Activated gamma-delta T cell treated with Interleukin-2 at 50 U/mL for 16 hours (primary cell): ENCODE measurements around the gene NSFL1C.

Source experiments
- DNase-seq: peaks from one replicate; pipeline ENCODE4 v3.0.0-alpha.2; 2020

The NSFL1C gene

GRCh38 chr20:1484438-1485116 is 17.9 kb upstream of the NSFL1C start:
- no peak for DNase-seq

- DNase-seq, result no peak
Observed at GRCh38 chr20:1479831-1480595, 13.4 kb upstream of the NSFL1C start.

- no peak for DNase-seq
Observed at GRCh38 chr20:1478566-1478965, 11.9 kb upstream of the NSFL1C start.

DNA sequence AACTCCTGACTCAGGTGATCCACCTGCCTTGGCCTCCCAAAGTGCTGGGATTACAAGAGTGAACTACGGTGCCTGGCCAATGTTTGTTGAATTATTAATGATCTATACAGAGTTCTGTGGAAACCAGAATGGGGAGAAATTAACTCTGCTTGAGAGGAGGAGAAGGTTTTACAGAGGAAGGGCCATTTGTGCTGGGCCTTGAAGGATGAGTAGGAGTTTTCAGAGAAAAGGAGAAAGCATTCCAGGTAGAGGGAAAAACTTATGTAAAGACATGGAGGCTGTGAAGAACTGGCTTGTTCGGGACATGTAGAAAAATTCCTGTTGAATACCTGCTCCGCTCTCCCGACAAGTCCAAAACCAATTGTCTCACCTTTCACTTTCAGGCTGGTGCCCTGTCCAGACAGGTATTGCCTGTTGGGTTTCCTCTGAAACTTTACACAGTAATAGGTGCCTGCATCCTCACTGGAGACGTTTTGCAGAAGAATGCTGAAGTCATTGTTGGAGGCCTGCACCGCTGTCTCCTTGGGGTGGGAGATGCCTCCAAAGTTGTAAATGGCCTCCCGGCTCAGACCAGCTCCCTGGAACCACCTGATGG is 11.3 kb upstream of the NSFL1C start:
- DNase-seq, result no peak

GRCh38 chr20:1474817-1475603 is 8.4 kb upstream of the NSFL1C start:
- no peak for DNase-seq

GRCh38 chr20:1474325-1474724 is 7.7 kb upstream of the NSFL1C start:
- DNase-seq, result no peak

GRCh38 chr20:1473246-1474220 is 6.9 kb upstream of the NSFL1C start:
- DNase-seq, result no peak

GRCh38 chr20:1472556-1473245 is 6.1 kb upstream of the NSFL1C start:
- no peak for DNase-seq

GRCh38 chr20:1471242-1471641 is 4.6 kb upstream of the NSFL1C start:
- no peak for DNase-seq

DNA sequence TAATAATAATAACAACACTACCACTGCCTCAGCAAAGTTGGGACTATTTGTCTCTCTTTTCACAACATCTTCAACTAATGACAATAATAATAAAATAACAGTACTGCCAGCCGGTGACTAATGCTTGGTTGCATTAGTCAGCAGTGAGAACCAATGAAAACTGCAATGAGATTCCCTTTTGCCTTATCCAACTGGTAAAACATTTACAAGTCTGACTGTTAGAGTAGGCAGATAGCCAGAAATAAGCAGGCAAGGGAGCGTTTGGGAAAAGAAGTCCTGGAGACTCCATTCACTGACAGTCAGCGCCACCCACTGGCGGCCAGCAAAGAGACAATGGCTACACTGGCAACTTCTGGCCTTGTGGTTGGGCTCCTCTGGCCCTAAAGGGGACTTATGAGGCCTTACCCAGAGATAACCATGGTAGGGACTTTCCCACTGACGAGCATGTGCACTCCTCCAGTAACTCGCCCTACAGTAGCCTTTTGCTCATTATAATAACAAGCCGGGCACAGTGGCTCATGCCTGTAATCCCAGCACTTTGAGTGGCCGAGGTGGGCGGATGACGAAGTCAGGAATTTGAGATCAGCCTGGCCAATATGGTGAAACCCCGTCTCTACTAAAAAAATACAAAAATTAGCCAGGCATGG is 3.4 kb upstream of the NSFL1C start:
- DNase-seq, result no peak

- DNase-seq, result no peak
Observed at GRCh38 chr20:1469306-1469905, 2.8 kb upstream of the NSFL1C start.

- no peak for DNase-seq
Observed at GRCh38 chr20:1468117-1468624, 1.5 kb upstream of the NSFL1C start.

- no peak for DNase-seq
Observed at GRCh38 chr20:1467355-1468116, 887 bp upstream of the NSFL1C start.

- no peak for DNase-seq
Observed at GRCh38 chr20:1467082-1467354, 369 bp upstream of the NSFL1C start.

- no peak for DNase-seq
Observed at GRCh38 chr20:1465470-1466210, 1.0 kb downstream of the NSFL1C start.

DNA sequence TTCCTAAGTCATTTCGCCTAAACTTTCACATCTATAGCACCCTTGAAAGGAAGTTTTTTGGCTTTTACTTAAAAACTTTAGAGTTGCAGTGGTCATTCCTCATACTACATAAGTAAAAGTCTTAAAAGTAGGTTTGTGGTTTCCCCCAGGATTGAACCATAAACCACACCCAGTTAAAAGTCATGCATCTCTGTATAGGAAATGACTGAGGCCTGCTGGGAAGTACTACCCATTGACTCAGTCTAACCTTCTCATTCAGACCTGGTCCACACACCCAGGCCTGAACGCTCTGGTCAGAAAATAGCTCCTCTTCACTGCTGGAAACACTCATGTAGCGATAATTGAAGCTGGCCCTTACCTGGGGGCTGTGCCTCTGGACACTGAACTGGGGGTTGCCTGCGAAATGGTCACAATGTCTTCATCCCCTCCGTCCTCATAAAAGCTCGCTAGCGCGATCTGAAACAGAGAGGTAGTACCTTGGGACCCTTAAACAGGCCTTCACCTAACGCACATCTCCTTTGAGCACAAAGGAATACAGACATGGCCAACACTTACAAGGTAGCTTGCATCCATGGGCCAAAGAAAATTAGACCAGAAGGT is 2.6 kb downstream of the NSFL1C start:
- no peak for DNase-seq

DNA sequence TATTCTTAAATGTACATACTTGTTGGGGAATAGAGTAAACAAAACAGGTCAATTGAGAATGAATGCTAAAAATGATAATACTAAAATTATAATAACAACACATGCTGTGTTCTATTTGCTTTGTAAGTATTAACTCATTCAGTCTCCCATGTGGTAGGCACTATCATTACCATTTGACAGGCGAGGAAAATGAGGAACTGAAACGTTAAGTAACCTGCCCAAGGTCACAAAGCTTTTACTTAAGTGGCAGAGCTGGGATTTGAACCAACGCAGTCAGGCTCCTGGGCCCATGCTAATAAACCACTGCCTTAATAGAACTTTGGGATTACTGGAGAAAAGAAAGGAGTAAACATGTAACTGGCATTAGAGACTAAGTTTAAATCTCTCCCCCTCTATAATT is 3.8 kb downstream of the NSFL1C start:
- DNase-seq, result no peak

GRCh38 chr20:1462001-1462400 is 4.6 kb downstream of the NSFL1C start:
- no peak for DNase-seq

- no peak for DNase-seq
Observed at GRCh38 chr20:1460275-1460674, 6.4 kb downstream of the NSFL1C start.
